A673 (cell line): ENCODE results near the gene ANXA4. TPM values are rescaled to one million over a fixed set of nuclear protein-coding genes. Genes with fewer than 3 reads are reported as not detected.
"Not testable (repeated sequence)": the region's sequence is repeated elsewhere in the genome, so short reads cannot be mapped to it uniquely, and the experiment has no call there.

ENCODE experiments used
- BruUV-seq: library from RNA; stranded (reverse); fragments of 400-500 nt; replicated peaks from 2 replicates; lab custom pipeline; 2021; lab: Mats Ljungman, UMichigan
- CTCF ChIA-PET: fragments of 300-600 bp; sonication (Branson Sonifier 250); formaldehyde crosslinking; loops from one replicate; lab custom pipeline; 2022; ENCODE audit warnings: antibody characterized with exemption; lab: Charles Lee
- POLR2A ChIA-PET: fragments of 300-600 bp; sonication (Branson Sonifier 250); formaldehyde crosslinking; loops from one replicate; lab custom pipeline; 2022; ENCODE audit warnings: antibody characterized with exemption; ENCODE audit not compliant: low non-redundant PET; lab: Charles Lee
- DNase-seq: peaks from one replicate; pipeline ENCODE4 v3.0.0-alpha.2; 2015; ENCODE audit warnings: low spot score
- H3K27ac ChIP-seq: fragments of 200-600 bp; sonication (generic); 2 replicates; pipeline ENCODE4 v1.5.1; 2016; ENCODE audit warnings: mixed run types, low read depth, mild to moderate bottlenecking, mixed read lengths, antibody characterized with exemption, low read length; ENCODE audit not compliant: poor library complexity, severe bottlenecking
- H3K27me3 ChIP-seq: fragments of 200-600 bp; sonication (generic); replicated peaks from 2 replicates; pipeline ENCODE4 v1.6.1; 2017; ENCODE audit warnings: mixed run types, low read depth, mild to moderate bottlenecking, mixed read lengths, antibody characterized with exemption, low read length; ENCODE audit not compliant: insufficient read depth, poor library complexity
- H3K36me3 ChIP-seq: fragments of 200-600 bp; sonication (generic); 2 replicates; pipeline ENCODE4 v1.6.1; 2016; ENCODE audit warnings: mixed run types, mild to moderate bottlenecking, mixed read lengths, antibody characterized with exemption, low read length; ENCODE audit not compliant: insufficient read depth, poor library complexity, severe bottlenecking
- H3K4me1 ChIP-seq: fragments of 200-600 bp; sonication (generic); 2 replicates; pipeline ENCODE4 v1.6.1; 2017; ENCODE audit warnings: mixed run types, mild to moderate bottlenecking, mixed read lengths, antibody characterized with exemption, low read length; ENCODE audit not compliant: insufficient read depth, poor library complexity, severe bottlenecking
- H3K4me3 ChIP-seq: fragments of 200-600 bp; sonication (generic); 2 replicates; pipeline ENCODE4 v1.5.1; 2016; ENCODE audit warnings: low read depth, mixed run types, mild to moderate bottlenecking, mixed read lengths, low read length; ENCODE audit not compliant: poor library complexity, severe bottlenecking
- H3K9me3 ChIP-seq: fragments of 200-600 bp; sonication (generic); 2 replicates; pipeline ENCODE4 v1.6.1; 2016; ENCODE audit warnings: mixed run types, low read depth, mild to moderate bottlenecking, mixed read lengths, antibody characterized with exemption, low read length; ENCODE audit not compliant: poor library complexity, severe bottlenecking
- EZH2 ChIP-seq: fragments of 200-600 bp; sonication (generic); IDR thresholded peaks from 2 replicates; pipeline ENCODE4 v1.6.1; 2017; ENCODE audit warnings: borderline replicate concordance, low read depth, mild to moderate bottlenecking, mixed read lengths, antibody characterized with exemption, low read length; ENCODE audit not compliant: poor library complexity, severe bottlenecking
- intact Hi-C: fragments of 100-400 bp; cut with micrococcal nuclease; formaldehyde crosslinking; loops from one replicate; pipeline ENCODE4 v1.10.0; 2022; ENCODE audit not compliant: unreplicated experiment
- total RNA-seq: library from RNA; stranded (reverse); gene quantifications from 2 replicates; pipeline ENCODE4 v1.2.3, GENCODE V29; 2021
- TF ChIP-seq, protein P1 (sequence below): fragments of 300-800, 200-600 bp; sonication (generic); conservative IDR thresholded peaks from 2 replicates; pipeline ENCODE4 v1.5.1; 2017; ENCODE audit warnings: low read depth, mild to moderate bottlenecking, antibody characterized with exemption, low read length, moderate library complexity, mixed read lengths

The ANXA4 gene
- total RNA-seq, 1 experiment from 2014 or later: 5.1 TPM

DNA sequence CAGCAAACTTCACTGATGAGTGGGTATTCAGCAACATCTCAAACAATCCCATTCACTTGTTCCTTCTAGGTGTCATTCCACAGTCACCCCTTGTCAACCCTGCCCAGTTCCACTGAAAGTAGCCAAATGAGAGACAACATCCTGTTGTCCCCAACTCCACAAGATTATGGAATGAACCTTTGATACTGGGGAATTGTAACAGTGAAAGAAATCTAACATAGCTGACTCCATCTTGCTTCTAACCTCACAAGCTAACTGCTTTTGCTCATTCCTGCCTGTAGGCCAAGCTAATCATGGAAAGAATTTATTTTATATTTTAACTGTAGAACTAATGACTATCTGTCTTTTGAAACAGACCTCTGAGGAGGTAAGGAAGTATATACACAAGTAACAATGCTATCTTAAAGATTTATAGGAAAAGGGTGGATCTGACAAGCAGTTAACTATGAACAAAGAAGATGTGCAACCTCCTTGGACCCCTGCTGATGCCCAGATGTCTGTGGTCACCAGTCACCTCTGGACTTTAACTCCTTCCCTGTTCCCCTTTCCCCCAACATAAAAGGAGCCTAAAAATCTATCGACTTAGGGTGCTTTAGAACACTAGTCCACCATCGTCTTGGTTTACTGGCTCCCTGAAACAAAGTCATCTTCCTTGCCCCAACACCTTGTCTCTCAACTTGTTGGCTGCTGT is 6.9 kb upstream of the ANXA4 start:
- POLR2A ChIA-PET: no interaction called here
- no peaks in the 10 kb centered on the region for H3K4me1 ChIP-seq
- CTCF ChIA-PET: no interaction called here
- intact Hi-C loops: no loop called here
- no peaks in the 10 kb centered on the region for H3K27me3 ChIP-seq
- no peaks in the 10 kb centered on the region for H3K9me3 ChIP-seq
- no TSS peak for BruUV-seq
- no peak for TF ChIP-seq EZH2
- TF ChIP-seq, protein P1, sequence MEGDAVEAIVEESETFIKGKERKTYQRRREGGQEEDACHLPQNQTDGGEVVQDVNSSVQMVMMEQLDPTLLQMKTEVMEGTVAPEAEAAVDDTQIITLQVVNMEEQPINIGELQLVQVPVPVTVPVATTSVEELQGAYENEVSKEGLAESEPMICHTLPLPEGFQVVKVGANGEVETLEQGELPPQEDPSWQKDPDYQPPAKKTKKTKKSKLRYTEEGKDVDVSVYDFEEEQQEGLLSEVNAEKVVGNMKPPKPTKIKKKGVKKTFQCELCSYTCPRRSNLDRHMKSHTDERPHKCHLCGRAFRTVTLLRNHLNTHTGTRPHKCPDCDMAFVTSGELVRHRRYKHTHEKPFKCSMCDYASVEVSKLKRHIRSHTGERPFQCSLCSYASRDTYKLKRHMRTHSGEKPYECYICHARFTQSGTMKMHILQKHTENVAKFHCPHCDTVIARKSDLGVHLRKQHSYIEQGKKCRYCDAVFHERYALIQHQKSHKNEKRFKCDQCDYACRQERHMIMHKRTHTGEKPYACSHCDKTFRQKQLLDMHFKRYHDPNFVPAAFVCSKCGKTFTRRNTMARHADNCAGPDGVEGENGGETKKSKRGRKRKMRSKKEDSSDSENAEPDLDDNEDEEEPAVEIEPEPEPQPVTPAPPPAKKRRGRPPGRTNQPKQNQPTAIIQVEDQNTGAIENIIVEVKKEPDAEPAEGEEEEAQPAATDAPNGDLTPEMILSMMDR: no peak
- H3K4me3 ChIP-seq: no peak overlapping the region
- no peak for DNase-seq
- H3K36me3 ChIP-seq: no peaks in the 10 kb centered on the region
- H3K27ac ChIP-seq: no peak overlapping the region

DNA sequence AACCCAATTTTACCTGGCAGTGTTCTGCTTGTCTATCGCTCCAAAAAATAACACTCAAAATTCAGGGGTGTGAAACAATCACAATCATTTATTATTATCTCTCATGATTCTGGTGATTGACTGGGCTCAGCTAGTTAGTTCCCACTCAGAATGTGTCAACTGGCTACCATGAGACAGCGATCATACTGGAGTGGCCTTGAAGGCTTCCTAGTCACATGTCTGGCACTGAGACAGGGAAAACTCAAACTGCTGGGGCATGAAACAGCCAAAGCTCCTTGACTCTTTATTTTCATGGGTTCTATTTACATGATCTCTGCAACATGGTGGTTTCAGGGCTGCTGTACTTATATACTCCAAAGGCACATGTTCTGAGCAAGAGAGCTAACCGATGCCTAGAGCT is 6.2 kb upstream of the ANXA4 start:
- Histone ChIP-seq H3K4me1 (no peaks in the 10 kb centered on the region), H3K4me3 (no peak overlapping the region), H3K9me3 (no peaks in the 10 kb centered on the region), H3K36me3 (no peaks in the 10 kb centered on the region), H3K27ac (no peak overlapping the region), H3K27me3 (no peaks in the 10 kb centered on the region)
- no TSS peak for BruUV-seq
- ChIA-PET POLR2A (no interaction called here), CTCF (interaction anchor here (0.7 kb wide), 1 partner anchor 11 kb away, joined by 3 read pairs; no protein-coding TSS in a partner anchor)
- TF ChIP-seq, protein P1: no peak
- TF ChIP-seq EZH2: no peak
- no peak for DNase-seq
- intact Hi-C loops: no loop called here

- H3K27ac ChIP-seq, H3K4me3 ChIP-seq, DNase-seq, H3K27me3 ChIP-seq, intact Hi-C loops, H3K4me1 ChIP-seq, H3K9me3 ChIP-seq, CTCF ChIA-PET, H3K36me3 ChIP-seq, POLR2A ChIA-PET, BruUV-seq: not testable (repeated sequence)
Measured at GRCh38 chr2:69738149-69738548, 3.8 kb upstream of the ANXA4 start.
